Panc1 (cell line): ENCODE data around the gene APOBEC2.

Source experiments
- CTCF ChIP-seq: fragments of 450-650 bp; IDR thresholded peaks from 2 replicates; pipeline ENCODE4 v1.5.1; 2017; ENCODE audit warnings: mild to moderate bottlenecking
- POLR2AphosphoS5 ChIP-seq: IDR thresholded peaks from 2 replicates; pipeline ENCODE4 v1.6.1; 2012; ENCODE audit warnings: mild to moderate bottlenecking, low read depth, low read length, moderate library complexity
- REST ChIP-seq, 2 experiments: IDR thresholded peaks; 2 replicates each; pipeline ENCODE4 v1.6.1; 2011 to 2012; ENCODE audit warnings: low read depth in 2 of 2, control low read depth in 1 of 2, low read length in 1 of 2, mild to moderate bottlenecking in 1 of 2, moderate library complexity in 1 of 2; ENCODE audit not compliant: insufficient read depth in 1 of 2
- SIN3A ChIP-seq: IDR thresholded peaks from 2 replicates; pipeline ENCODE4 v1.6.1; 2012; ENCODE audit warnings: low read depth, mild to moderate bottlenecking, low read length, moderate library complexity, borderline replicate concordance; ENCODE audit not compliant: insufficient read depth

- peak; percentile 86 for TF ChIP-seq CTCF
- TF ChIP-seq SIN3A, result no peak
- TF ChIP-seq REST (IDR thresholded peaks at IDR 0.05; ENCODE audit: insufficient read depth in 1 of 2, low read depth in 2 of 2, low read length in 1 of 2), result no peak
- no peak for TF ChIP-seq POLR2AphosphoS5
Observed at GRCh38 chr6:41039060-41039998, 13.7 kb upstream of the APOBEC2 start, which contains the start of gene UNC5CL.
